Putamen (tissue), 1 donor: ENCODE data around the gene TPSD1.

Experiments used
- DNase-seq: peaks from one replicate; pipeline ENCODE4 v3.0.0-alpha.2; 2016; ENCODE audit warnings: low spot score

Gene TPSD1

DNA sequence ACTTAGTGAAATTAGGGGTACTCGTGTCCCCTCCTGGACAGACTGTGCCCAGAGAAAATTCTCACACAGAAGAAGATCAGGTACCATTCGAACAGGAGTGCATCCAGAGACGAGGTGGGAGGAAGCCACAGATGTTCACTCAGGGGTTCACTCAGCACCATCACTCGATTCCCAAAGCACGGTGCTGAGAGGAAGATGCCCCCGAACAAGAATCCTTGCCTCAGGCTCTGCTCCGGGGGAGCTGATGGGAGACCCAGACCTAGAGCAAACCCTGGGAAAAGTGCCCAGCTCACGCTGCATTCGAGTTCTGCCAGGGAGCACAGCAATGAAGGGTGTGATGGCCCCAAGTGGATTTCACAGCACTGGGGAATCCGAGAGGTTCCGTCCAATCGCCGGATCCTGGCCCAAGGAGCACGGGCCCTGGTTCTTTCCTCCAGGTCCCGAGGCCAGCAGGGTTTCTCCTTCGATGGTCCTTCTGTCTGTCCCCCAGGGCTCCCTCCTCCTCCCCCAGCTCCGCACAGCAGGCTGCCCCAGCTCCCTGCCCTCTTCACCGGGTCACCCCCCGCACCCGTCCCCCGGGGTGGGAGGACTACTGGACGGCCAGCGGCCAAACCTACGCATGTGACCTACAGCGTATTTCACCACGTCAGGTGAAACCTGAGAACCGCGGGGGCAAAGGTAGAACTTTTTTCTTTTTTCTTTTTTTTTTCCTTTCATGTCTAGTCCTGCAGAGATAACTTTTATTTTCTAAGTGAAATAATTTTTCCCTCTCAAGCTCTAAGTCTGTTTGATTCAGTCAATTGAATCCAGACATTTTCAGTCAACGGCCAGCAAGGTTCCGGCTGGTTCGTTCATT is 43.4 kb downstream of the TPSD1 start:
- no peak for DNase-seq

DNA sequence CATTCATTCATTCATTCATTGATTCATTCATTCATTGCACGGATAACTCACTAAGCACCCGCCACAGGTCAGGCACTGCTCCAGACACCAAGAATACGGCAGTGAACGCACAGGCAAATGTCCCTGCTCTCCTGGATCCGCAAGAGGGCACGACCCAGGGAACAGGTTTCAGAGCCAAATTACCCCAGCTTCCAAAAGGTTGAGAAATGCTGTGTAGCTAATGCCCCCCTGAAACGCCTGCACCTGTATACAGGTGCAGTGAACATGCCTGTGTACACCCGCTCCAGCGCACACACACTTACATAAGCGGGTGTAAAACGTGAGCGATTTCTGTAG is 44.0 kb downstream of the TPSD1 start:
- DNase-seq = no peak

DNA sequence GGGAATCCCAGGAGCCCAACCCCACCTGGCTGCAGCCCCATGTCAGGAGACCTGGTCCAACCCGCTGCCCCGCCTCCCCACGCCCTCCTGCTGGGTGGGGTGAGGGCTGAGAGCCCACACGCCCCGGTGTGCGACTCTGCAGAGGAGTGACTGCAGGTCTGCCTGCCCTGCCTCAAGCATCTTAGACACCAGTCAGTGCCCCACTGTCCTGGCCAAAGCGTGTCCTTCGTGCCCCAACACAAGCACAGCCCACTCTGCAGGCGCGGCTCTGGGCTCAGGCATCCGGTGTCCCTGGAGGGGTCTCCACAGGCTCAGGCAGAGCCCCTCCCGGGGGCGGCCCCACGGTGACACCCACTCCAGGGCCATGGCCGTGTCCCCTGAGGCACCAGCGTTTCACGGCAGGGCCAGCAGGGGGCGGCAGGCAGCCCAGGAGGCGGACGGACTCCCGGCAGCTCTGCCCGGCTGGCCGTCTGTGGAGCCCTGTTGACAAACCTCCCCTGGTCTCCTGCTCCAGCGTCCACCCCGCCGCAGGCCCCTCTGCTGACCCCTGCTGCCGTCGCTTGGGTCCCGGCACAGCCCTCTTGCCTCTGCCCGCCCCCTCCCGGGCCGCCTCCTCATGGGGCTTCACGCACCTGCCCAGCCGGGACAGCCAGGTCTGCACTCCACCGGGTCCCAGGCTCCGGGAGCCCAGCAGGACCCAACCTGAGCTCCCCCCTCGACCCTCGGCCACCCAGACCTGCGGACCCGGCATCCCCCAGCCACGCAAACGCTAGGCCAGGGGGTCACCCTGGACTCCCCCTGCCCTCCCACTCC is 45.0 kb downstream of the TPSD1 start:
- DNase-seq = no peak

DNA sequence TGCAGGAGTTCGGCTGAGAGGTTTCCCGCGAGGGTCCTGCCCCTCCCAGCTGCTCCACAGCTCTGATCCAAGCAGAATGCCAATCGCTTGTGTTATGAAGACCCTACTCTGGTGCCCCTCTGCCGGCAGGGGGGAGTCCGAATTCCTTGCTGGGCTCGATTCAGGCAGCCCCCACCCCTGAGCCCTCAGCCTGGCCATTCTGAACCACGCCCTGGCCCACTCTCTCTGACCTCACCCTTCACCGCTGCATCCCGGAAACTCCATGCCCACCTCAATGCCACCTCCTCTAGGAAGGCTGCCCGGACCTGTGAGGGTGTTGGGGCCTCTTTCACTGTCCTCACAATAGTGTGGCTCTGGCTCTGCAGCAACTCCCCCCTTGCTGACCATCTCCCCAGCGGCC is 45.7 kb downstream of the TPSD1 start:
- DNase-seq = no peak

DNA sequence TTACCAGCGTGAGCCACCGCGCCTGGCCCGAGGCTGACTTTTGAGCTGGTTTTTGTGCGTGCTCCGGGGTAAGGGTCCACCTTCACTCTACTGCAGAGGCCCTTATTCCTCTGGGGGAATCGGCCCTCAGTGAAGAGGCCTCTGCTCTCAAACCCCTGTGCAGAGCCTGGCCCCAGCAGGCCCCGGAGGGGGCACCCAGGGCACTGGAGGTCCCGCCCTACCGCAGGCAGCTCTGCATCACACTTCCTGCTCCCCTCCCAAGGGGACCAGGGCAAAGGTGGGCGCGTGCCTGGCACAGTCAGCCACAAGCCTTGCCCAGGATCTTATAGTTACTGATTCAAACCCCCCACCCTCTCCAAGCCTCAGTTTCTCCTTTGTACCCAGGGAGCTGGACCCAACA is 50.0 kb downstream of the TPSD1 start:
- DNase-seq = no peak

DNA sequence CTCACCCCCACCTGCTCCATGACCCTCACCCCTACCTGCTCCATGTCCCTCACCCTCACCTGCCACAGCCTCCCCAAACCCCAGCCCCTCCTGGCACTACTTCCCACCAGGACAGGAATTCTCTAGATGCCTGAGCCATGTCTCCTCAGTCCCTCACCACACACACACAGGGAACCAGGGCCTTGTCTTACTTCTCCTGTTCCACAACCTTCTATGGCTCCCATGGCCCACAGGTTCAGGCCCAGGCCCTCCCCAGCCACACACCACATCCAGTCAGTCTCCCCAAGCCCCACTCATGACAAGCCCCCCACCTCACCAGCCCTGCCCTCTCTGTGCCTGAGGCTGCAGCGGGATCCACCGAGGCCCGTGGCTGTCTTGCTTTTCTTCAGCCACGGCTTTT is 50.5 kb downstream of the TPSD1 start:
- no peak for DNase-seq

DNA sequence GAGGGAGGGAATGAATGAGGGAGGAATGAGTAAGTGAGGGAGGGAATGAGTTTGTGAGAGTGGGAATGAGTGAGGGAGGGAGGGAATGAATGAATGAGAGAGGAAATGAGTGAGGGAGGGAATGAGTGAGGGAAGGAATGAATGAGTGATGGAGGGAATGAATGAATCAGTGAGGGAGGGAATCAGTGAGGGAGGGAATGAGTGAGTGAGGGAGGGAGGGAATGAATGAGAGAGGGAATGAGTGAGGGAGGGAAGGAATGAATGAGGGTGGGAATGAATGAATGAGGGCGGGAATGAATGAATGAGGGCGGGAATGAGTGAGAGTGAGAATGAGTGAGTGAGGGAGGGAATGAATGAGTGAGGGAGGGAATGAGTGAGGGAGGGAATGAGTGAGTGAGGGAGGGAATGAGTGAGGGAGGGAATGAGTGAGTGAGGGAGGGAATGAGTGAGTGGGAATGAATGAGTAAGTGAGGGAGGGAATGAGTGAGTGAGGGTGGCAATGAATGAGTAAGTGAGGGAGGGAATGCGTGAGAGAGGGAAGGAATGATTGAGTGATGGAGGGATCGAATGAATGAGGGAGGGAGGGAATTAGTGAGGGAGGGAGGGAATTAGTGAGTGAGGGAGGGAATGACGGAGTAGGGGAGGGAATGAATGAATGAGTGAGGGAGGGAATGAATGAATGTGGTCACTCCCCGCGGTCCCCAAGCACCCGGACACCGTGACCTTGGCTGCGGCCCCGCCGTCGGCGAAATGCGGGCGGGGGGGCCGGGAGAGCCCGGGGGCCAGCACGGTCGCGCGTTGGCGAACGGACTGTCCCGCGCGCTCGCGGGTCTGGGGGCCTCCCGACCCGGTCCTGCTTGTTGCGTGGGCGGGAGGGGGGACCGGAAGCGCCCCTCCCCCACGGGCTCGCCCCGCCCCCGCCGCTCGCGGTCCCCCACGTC is 52.4 kb downstream of the TPSD1 start:
- DNase-seq = no peak
